GM23338 (cell line): ENCODE measurements around the gene UBLCP1. TPM values are rescaled to one million over a fixed set of nuclear protein-coding genes. Genes with fewer than 3 reads are reported as not detected.
A peak's percentile ranks its signal among the peaks of the same experiment; 100 is the strongest.

Source experiments
- ATAC-seq: fragments of 200-7000 bp; cut with Tn5 transposase; 3 replicates; pipeline ENCODE4 v1.9.1; 2020
- DNase-seq: peaks from one replicate; pipeline ENCODE4 v3.0.0-alpha.2; 2015; ENCODE audit warnings: low spot score
- H2AFZ ChIP-seq: fragments of 200-600 bp; sonication (generic); 2 replicates; pipeline ENCODE4 v1.8.0; 2016; ENCODE audit warnings: antibody characterized with exemption, mild to moderate bottlenecking, moderate library complexity
- H3F3A ChIP-seq: fragments of 200-600 bp; sonication (generic); replicated peaks from 2 replicates; pipeline ENCODE4 v1.8.0; 2017; ENCODE audit warnings: antibody characterized with exemption, mixed run types, low read depth
- H3K27ac ChIP-seq: fragments of 200-600 bp; sonication (generic); 2 replicates; pipeline ENCODE4 v1.6.1; 2016; ENCODE audit warnings: low read depth
- H3K27me3 ChIP-seq: fragments of 200-600 bp; sonication (generic); 2 replicates; pipeline ENCODE4 v1.8.0; 2016; ENCODE audit warnings: mild to moderate bottlenecking, mixed run types, moderate library complexity; ENCODE audit not compliant: insufficient read depth
- H3K36me3 ChIP-seq: fragments of 200-600 bp; sonication (generic); 2 replicates; pipeline ENCODE4 v1.8.0; 2016; ENCODE audit warnings: mild to moderate bottlenecking; ENCODE audit not compliant: insufficient read depth
- H3K4me1 ChIP-seq: fragments of 200-600 bp; sonication (generic); 2 replicates; pipeline ENCODE4 v1.8.0; 2016; ENCODE audit warnings: mild to moderate bottlenecking, moderate library complexity; ENCODE audit not compliant: insufficient read depth
- H3K4me2 ChIP-seq: fragments of 200-600 bp; sonication (generic); 2 replicates; pipeline ENCODE4 v1.7.1; 2017; ENCODE audit warnings: mixed run types
- H3K4me3 ChIP-seq: fragments of 200-600 bp; sonication (generic); 2 replicates; pipeline ENCODE4 v1.6.1; 2016; ENCODE audit warnings: mixed run types
- H3K79me2 ChIP-seq: fragments of 200-600 bp; sonication (generic); replicated peaks from 2 replicates; pipeline ENCODE4 v1.8.0; 2017; ENCODE audit warnings: mild to moderate bottlenecking; ENCODE audit not compliant: insufficient read depth
- H3K9me2 ChIP-seq: fragments of 200-600 bp; sonication (generic); 2 replicates; pipeline ENCODE4 v1.8.0; 2017; ENCODE audit not compliant: insufficient read depth
- H4K20me1 ChIP-seq: fragments of 200-600 bp; sonication (generic); replicated peaks from 2 replicates; pipeline ENCODE4 v1.8.0; 2017; ENCODE audit warnings: mild to moderate bottlenecking; ENCODE audit not compliant: insufficient read depth
- H3K27ac Mint-ChIP-seq: 2 replicates; pipeline ENCODE4 v1.8.0; 2020; ENCODE audit warnings: inconsistent platforms, mild to moderate bottlenecking, moderate library complexity, mixed read lengths
- H3K27me3 Mint-ChIP-seq: 3 replicates; pipeline ENCODE4 v1.8.0; 2022; ENCODE audit warnings: low read depth, mild to moderate bottlenecking, moderate library complexity, mixed read lengths, inconsistent platforms; ENCODE audit not compliant: insufficient read depth, poor library complexity
- H3K36me3 Mint-ChIP-seq: 3 replicates; pipeline ENCODE4 v1.8.0; 2021; ENCODE audit warnings: low read depth, mild to moderate bottlenecking, inconsistent platforms, moderate library complexity, mixed read lengths
- H3K4me1 Mint-ChIP-seq: 3 replicates; pipeline ENCODE4 v1.8.0; 2020; ENCODE audit warnings: mild to moderate bottlenecking, inconsistent platforms, mixed read lengths
- H3K4me3 Mint-ChIP-seq: 3 replicates; pipeline ENCODE4 v1.8.0; 2021; ENCODE audit warnings: moderate library complexity, mild to moderate bottlenecking, inconsistent platforms, mixed read lengths
- H3K9me3 Mint-ChIP-seq: 3 replicates; pipeline ENCODE4 v1.8.0; 2020; ENCODE audit warnings: moderate library complexity, mild to moderate bottlenecking, inconsistent platforms, mixed read lengths
- CTCF ChIP-seq, 2 experiments: fragments of 200-600 bp in 1 of 2; sonication (generic) in 1 of 2; conservative IDR thresholded peaks; 2 replicates each; pipeline versions ENCODE4 v1.5.1 to v1.6.1; 2016 to 2017; ENCODE audit warnings: antibody characterized with exemption in 2 of 2, low read depth in 2 of 2, mild to moderate bottlenecking in 2 of 2, moderate library complexity in 1 of 2
- ETS1 ChIP-seq: IDR thresholded peaks from 2 replicates; pipeline ENCODE4 v1.6.1; 2016; ENCODE audit warnings: antibody characterized with exemption
- EZH2 ChIP-seq: fragments of 200-600 bp; sonication (generic); IDR thresholded peaks from one replicate; pipeline ENCODE4 v1.8.0; 2017; ENCODE audit warnings: antibody characterized with exemption, mild to moderate bottlenecking, low read depth; ENCODE audit not compliant: unreplicated experiment
- NANOG ChIP-seq: IDR thresholded peaks from 2 replicates; pipeline ENCODE4 v1.6.1; 2016; ENCODE audit warnings: antibody characterized with exemption, borderline replicate concordance
- ZNF331 ChIP-seq: fragments of 250-450 bp; sonication (Bioruptor Pico); IDR thresholded peaks from 2 replicates; pipeline ENCODE4 v1.5.0; 2020; ENCODE audit warnings: low read depth, mild to moderate bottlenecking, moderate library complexity
- polyA plus RNA-seq: library from polyadenylated mRNA; unstranded; fragments of >200 nt; fragmentation: Nextera tagmentation; extraction: Ambion mirVana; gene quantifications from 2 replicates; pipeline ENCODE4 v1.2.1, GENCODE V29; 2016
- total RNA-seq: library from RNA; depleted of rRNA; stranded (reverse); fragments of >200 nt; shearing (Covaris generic); gene quantifications from 2 replicates; pipeline ENCODE4 v1.2.3, GENCODE V29; 2014

The UBLCP1 gene
- total and polyA plus RNA-seq, 2 experiments from 2014 or later, result 45.0 to 56.1 TPM

- peaks cover 21% of the 10 kb centered on the region for H3K4me1 ChIP-seq
- no peaks in the 10 kb centered on the region for H3K79me2 ChIP-seq
Measured at GRCh38 chr5:159214486-159215271, 48.4 kb upstream of the UBLCP1 start.

GRCh38 chr5:159215886-159216285 lies 47.2 kb upstream of the UBLCP1 start:
- Mint-ChIP-seq H3K36me3 (no peaks in the 10 kb centered on the region), H3K4me1 (peaks cover 10% of the 10 kb centered on the region; the same call in 2 of the 3 replicates), H3K27ac (no peak overlapping the region), H3K27me3 (no peaks in the 10 kb centered on the region), H3K4me3 (no peak overlapping the region), H3K9me3 (no peaks in the 10 kb centered on the region)
- Histone ChIP-seq H3K79me2 (no peaks in the 10 kb centered on the region), H4K20me1 (no peaks in the 10 kb centered on the region), H3K4me1 (peaks cover 10% of the 10 kb centered on the region), H3F3A (no peaks in the 10 kb centered on the region), H3K27me3 (peaks cover under 1% of the 10 kb centered on the region; the same call in 1 of the 2 replicates), H2AFZ (no peak overlapping the region), H3K36me3 (no peaks in the 10 kb centered on the region), H3K4me2 (no peak overlapping the region), H3K27ac (no peak overlapping the region), H3K9me2 (no peaks in the 10 kb centered on the region), H3K4me3 (no peak overlapping the region)
- no peak for TF ChIP-seq CTCF (conservative IDR thresholded peaks at IDR 0.05; ENCODE audit: low read depth in 2 of 2)
- TF ChIP-seq ETS1, result no peak
- TF ChIP-seq EZH2, result no peak
- TF ChIP-seq ZNF331 (CRISPR knock-in tag), result no peak
- ATAC-seq (no peak), DNase-seq (no peak)

More at GRCh38 chr5:159214486-159215271, 48.4 kb upstream of the UBLCP1 start:
- Mint-ChIP-seq H3K4me3 (no peak overlapping the region), H3K4me1 (peaks cover 20% of the 10 kb centered on the region), H3K27me3 (peaks cover 3% of the 10 kb centered on the region), H3K9me3 (no peaks in the 10 kb centered on the region; the same call in 2 of the 3 replicates), H3K36me3 (no peaks in the 10 kb centered on the region), H3K27ac (no peak overlapping the region)
- TF ChIP-seq ETS1 (no peak), CTCF (conservative IDR thresholded peaks at IDR 0.05; ENCODE audit: low read depth in 2 of 2) (no peak), NANOG (no peak), EZH2 (no peak)
- DNase-seq (peak; percentile 11), ATAC-seq (no peak)
- Histone ChIP-seq H3K36me3 (no peaks in the 10 kb centered on the region), H3K27me3 (peaks cover 13% of the 10 kb centered on the region), H3K9me2 (no peaks in the 10 kb centered on the region), H3K4me3 (no peak overlapping the region), H4K20me1 (no peaks in the 10 kb centered on the region), H2AFZ (no peak overlapping the region), H3F3A (no peaks in the 10 kb centered on the region), H3K27ac (no peak overlapping the region), H3K4me2 (no peak overlapping the region)
